ENCODE data around the gene APBB2. TPM values are rescaled to one million over a fixed set of nuclear protein-coding genes. Genes with fewer than 3 reads are reported as not detected.

APBB2 gene
- total and polyA plus RNA-seq, 12 donors = 5.2 to 35.4 (median 26.3) TPM

- intact Hi-C loops (cut with DNase I) = loop anchor here in 6 of 10 donors (5.0 to 10.0 kb wide), 4 partner anchors 52 to 969 kb away; no protein-coding TSS in a partner anchor
- H3K36me3 ChIP-seq = peaks cover 0 to 7% (median 0%) of the 10 kb centered on the region in 9 donors
- DNase-seq (no peak), ATAC-seq (peak in 6 of 8 donors; percentile 29 to 59 (median 41))
- H3K27ac ChIP-seq = peak overlapping the region in 7 of 10 donors; percentile 20 to 79 (median 68)
- WGBS, 2 donors = 49 to 50% methylated on average over 14 of the region's 14 CpGs
- H3K4me1 ChIP-seq = peaks cover 0 to 50% (median 10%) of the 10 kb centered on the region in 9 donors
- peak overlapping the region in 6 of 10 donors; percentile 8 to 34 (median 20) for H3K4me3 ChIP-seq
- H3K9me3 ChIP-seq = no peaks in the 10 kb centered on the region
- no peak for TF ChIP-seq CTCF (IDR thresholded peaks at IDR 0.05)
- no peaks in the 10 kb centered on the region for H3K27me3 ChIP-seq
Observed at GRCh38 chr4:40842725-40843423, 371.5 kb downstream of the APBB2 start.

GRCh38 chr4:40842318-40842717, 372.0 kb downstream of the APBB2 start:
- H3K4me1 ChIP-seq = peaks cover 0 to 56% (median 10%) of the 10 kb centered on the region in 9 donors
- no peaks in the 10 kb centered on the region for H3K27me3 ChIP-seq
- ATAC-seq = peak in 6 of 8 donors; percentile 63 to 86 (median 77)
- no peaks in the 10 kb centered on the region for H3K9me3 ChIP-seq
- no peak for TF ChIP-seq CTCF (IDR thresholded peaks at IDR 0.05)
- H3K4me3 ChIP-seq = peak overlapping the region in 6 of 10 donors; percentile 8 to 34 (median 20)
- intact Hi-C loops (cut with DNase I) = loop anchor here in 6 of 10 donors (5.0 to 10.0 kb wide), 4 partner anchors 52 to 970 kb away; no protein-coding TSS in a partner anchor
- peak in 1 of 2 donors; percentile 29 for DNase-seq
- 42 to 56% methylated on average over 13 of the region's 13 CpGs for WGBS, 2 donors
- H3K36me3 ChIP-seq = peaks cover 0 to 12% (median 0%) of the 10 kb centered on the region in 9 donors
- peak overlapping the region in 7 of 10 donors; percentile 20 to 79 (median 68) for H3K27ac ChIP-seq

GRCh38 chr4:40840985-40841571, 373.3 kb downstream of the APBB2 start:
- Histone ChIP-seq H3K4me3 (no peak overlapping the region), H3K4me1 (peaks cover 0 to 51% (median 10%) of the 10 kb centered on the region in 9 donors), H3K27ac (peak overlapping the region in 5 of 10 donors; percentile 4 to 79 (median 61)), H3K9me3 (no peaks in the 10 kb centered on the region), H3K27me3 (no peaks in the 10 kb centered on the region), H3K36me3 (peaks cover 0 to 25% (median 0%) of the 10 kb centered on the region in 9 donors)
- intact Hi-C loops (cut with DNase I) = loop anchor here in 6 of 10 donors (5.0 to 10.0 kb wide), 4 partner anchors 54 to 971 kb away; no protein-coding TSS in a partner anchor
- WGBS, 2 donors = 89 to 91% methylated on average over 7 of the region's 7 CpGs
- peak; percentile 19 to 79 (median 65) for TF ChIP-seq CTCF (IDR thresholded peaks at IDR 0.05)
- DNase-seq = peak; percentile 65 to 71
- ATAC-seq = peak; percentile 29 to 69 (median 62)

GRCh38 chr4:40840255-40840984, 373.9 kb downstream of the APBB2 start:
- peak overlapping the region in 2 of 10 donors; percentile 27 to 79 for H3K27ac ChIP-seq
- ATAC-seq (no peak), DNase-seq (no peak)
- H3K4me3 ChIP-seq = no peak overlapping the region
- peaks cover 0 to 46% (median 10%) of the 10 kb centered on the region in 9 donors for H3K4me1 ChIP-seq
- WGBS, 2 donors = 87 to 95% methylated on average over 10 of the region's 10 CpGs
- no peak for TF ChIP-seq CTCF (IDR thresholded peaks at IDR 0.05)
- H3K36me3 ChIP-seq = peaks cover 0 to 31% (median 0%) of the 10 kb centered on the region in 9 donors
- intact Hi-C loops (cut with DNase I) = loop anchor here in 6 of 10 donors (5.0 to 10.0 kb wide), 4 partner anchors 54 to 972 kb away; no protein-coding TSS in a partner anchor
- H3K9me3 ChIP-seq = no peaks in the 10 kb centered on the region
- H3K27me3 ChIP-seq = no peaks in the 10 kb centered on the region

Measured in heart right ventricle (tissue), 16 donors.